Measurements from ENCODE around the gene CNOT1.
"Not testable (repeated sequence)": the region's sequence is repeated elsewhere in the genome, so short reads cannot be mapped to it uniquely, and the experiment has no call there.

DNA sequence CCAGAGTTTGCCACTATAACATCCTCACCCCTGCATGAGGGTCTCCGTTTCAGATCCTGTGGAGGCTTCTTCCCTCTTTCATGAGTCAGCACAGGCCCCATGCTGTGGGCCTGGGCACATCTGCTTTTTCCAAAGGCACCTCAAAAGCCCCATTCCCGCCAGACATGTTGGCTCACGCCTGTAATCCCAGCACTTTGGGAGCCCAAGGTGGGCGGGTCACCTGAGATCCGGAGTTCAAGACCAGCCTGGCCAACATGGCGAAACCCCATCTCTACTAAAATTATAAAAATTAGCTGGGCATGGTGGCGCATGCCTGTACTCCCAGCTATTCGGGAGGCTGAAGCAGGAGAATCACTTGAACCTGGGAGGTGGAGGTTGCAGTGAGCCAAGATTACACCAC is 139.1 kb downstream of the CNOT1 start:
- TF ChIP-seq CTCF (optimal IDR thresholded peaks at IDR 0.05 in 1 of 3, IDR thresholded peaks at IDR 0.05 in 1 of 3, conservative IDR thresholded peaks at IDR 0.05 in 1 of 3; ENCODE audit: extremely low read depth in 1 of 3, insufficient read depth in 2 of 3, low read length in 3 of 3); EZH2 (IDR thresholded peaks at IDR 0.05; ENCODE audit: low read length): not testable (repeated sequence)

Measured in keratinocyte (primary cell).